NB4 (cell line): ENCODE measurements around the gene RGS6.

Experiments used
- DNase-seq: peaks from one replicate; pipeline ENCODE4 v3.0.0; 2010; ENCODE audit warnings: low read depth
- H3K4me3 ChIP-seq: one replicate; pipeline ENCODE4 v1.5.1; 2011; ENCODE audit warnings: mild to moderate bottlenecking, low read depth, low read length, moderate library complexity
- CTCF ChIP-seq: IDR thresholded peaks from one replicate; pipeline ENCODE4 v1.5.1; 2012; ENCODE audit warnings: low read depth, low read length
- MAX ChIP-seq: IDR thresholded peaks from 2 replicates; pipeline ENCODE4 v1.6.1; 2011; ENCODE audit warnings: low read depth, low read length
- MYC ChIP-seq: IDR thresholded peaks from 2 replicates; pipeline ENCODE4 v1.6.1; 2011; ENCODE audit warnings: low read depth, low read length
- POLR2A ChIP-seq: IDR thresholded peaks from 2 replicates; pipeline ENCODE4 v1.6.1; 2011; ENCODE audit warnings: mild to moderate bottlenecking; ENCODE audit not compliant: insufficient read length; ENCODE audit errors: extremely low read depth

Gene RGS6

GRCh38 chr14:72583316-72584272 is 651.4 kb downstream of the RGS6 start:
- DNase-seq = no peak
- no peak overlapping the region for H3K4me3 ChIP-seq
- TF ChIP-seq CTCF = no peak
- no peak for TF ChIP-seq MYC
- no peak for TF ChIP-seq MAX
- TF ChIP-seq POLR2A = no peak

- H3K4me3 ChIP-seq = no peak overlapping the region
- TF ChIP-seq MAX = no peak
- no peak for TF ChIP-seq MYC
- TF ChIP-seq CTCF = no peak
- DNase-seq = no peak
These were observed 656.3 kb downstream of the RGS6 start for GRCh38 chr14:72588521-72588920.

- no peak for DNase-seq
- no peak overlapping the region for H3K4me3 ChIP-seq
- TF ChIP-seq CTCF = no peak
These were observed 657.4 kb downstream of the RGS6 start for GRCh38 chr14:72589652-72590051.

GRCh38 chr14:72590577-72590976 is 658.3 kb downstream of the RGS6 start:
- DNase-seq = no peak
- no peak overlapping the region for H3K4me3 ChIP-seq
- no peak for TF ChIP-seq CTCF
- TF ChIP-seq MYC = no peak
- TF ChIP-seq MAX = no peak
- no peak for TF ChIP-seq POLR2A

GRCh38 chr14:72591391-72591790 is 659.2 kb downstream of the RGS6 start:
- TF ChIP-seq MAX (no peak), CTCF (no peak), MYC (no peak), POLR2A (no peak)
- DNase-seq = no peak
- H3K4me3 ChIP-seq = no peak overlapping the region
